ENCODE data around the gene ELK3. TPM values are rescaled to one million over a fixed set of nuclear protein-coding genes. Genes with fewer than 3 reads are reported as not detected.

Gene ELK3
- total RNA-seq, 1 experiment from 2014 or later: 9.4 TPM

DNA sequence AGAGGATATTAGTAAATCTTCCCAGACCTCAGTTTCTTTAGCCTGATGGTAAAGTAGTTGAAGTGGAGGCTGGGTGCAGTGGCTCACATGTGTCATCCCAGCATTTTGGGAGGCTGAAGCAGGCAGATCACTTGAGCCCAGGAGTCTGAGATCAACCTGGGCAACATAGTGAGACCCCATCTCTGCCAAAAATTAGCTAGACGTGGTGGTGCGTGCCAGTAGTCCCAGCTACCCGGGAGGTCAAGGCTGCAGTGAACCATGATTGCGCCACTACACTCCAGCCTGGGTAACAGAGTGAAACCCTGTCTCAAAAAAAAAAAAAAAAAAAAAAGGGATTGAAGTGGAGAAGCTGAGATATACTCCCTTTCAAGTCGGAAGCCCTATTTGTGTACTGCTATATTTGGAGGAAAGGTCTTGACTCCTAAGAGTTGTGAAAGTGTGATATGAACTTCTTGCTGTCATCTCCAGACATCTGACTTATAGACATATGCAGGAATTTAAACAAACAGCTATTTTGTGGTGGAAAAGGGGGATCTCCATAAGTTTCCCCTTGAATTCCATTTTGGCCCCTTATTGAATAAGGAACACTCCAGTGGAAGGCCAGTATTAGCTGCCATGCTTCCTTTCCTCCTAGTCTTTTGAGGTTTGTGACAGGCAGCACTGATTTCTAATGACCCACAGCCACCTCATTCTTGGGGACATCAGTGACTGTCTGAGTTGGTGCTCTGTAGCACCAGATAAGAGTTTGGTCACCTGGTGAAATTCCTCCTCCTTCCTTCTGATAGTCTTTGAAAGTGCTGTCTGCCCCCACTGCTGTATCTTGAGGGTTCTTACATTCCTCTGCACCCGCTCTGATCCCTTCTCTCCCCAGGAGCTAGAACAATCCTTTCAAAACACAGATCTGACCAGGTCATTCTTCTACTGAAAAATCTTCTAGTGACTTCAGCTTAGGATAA lies 7.4 kb downstream of the ELK3 start:
- H3K23me2 ChIP-seq (ENCODE audit: insufficient read length, low read depth, low read length, poor library complexity, severe bottlenecking): no peaks in the 10 kb centered on the region
- H3K4me1 Mint-ChIP-seq: peaks cover 7 to 17% of the 10 kb centered on the region in 2 experiments; a peak in 3 of 4 replicates
- DNase-seq: no peak
- no peak overlapping the region for H3T11ph ChIP-seq (ENCODE audit: low read length)
- no peak overlapping the region for H2BK5ac ChIP-seq (ENCODE audit: insufficient read length, low read length)
- H3K4me1 ChIP-seq (ENCODE audit: insufficient read depth, low read length): no peaks in the 10 kb centered on the region
- no peak overlapping the region for H3K27ac ChIP-seq (ENCODE audit: insufficient read length, low read depth, low read length)
- no peak overlapping the region for H4K8ac ChIP-seq (replicated peaks; ENCODE audit: insufficient read length, low read depth, low read length)
- no peak overlapping the region for H4K91ac ChIP-seq (ENCODE audit: insufficient read length, low read depth, low read length)
- no peak overlapping the region for H2BK120ac ChIP-seq (ENCODE audit: low read depth, low read length, poor library complexity, severe bottlenecking)
- H3K27me3 Mint-ChIP-seq (ENCODE audit: low read depth): no peaks in the 10 kb centered on the region
- H3K9ac ChIP-seq (ENCODE audit: extremely low read depth, insufficient read length, low read length): no peak overlapping the region
- no peaks in the 10 kb centered on the region for H3K79me1 ChIP-seq (ENCODE audit: insufficient read depth, low read depth, low read length, poor library complexity, severe bottlenecking)
- no peak overlapping the region for H3K14ac ChIP-seq (ENCODE audit: insufficient read depth, low read length)
- no peaks in the 10 kb centered on the region for H4K20me1 ChIP-seq (ENCODE audit: control insufficient read depth, insufficient read depth, insufficient read length)
- no peak overlapping the region for H3K23ac ChIP-seq (ENCODE audit: insufficient read length, low read depth, low read length)
- H3K4me2 ChIP-seq (ENCODE audit: insufficient read depth, insufficient read length, low read length): no peak overlapping the region
- H2BK12ac ChIP-seq (ENCODE audit: insufficient read length, low read depth, low read length): no peak overlapping the region
- H2BK20ac ChIP-seq (ENCODE audit: low read depth, low read length, poor library complexity, severe bottlenecking): no peak overlapping the region
- H3K79me2 ChIP-seq (ENCODE audit: insufficient read depth, low read length): 0 out of 2 replicates have a peak, but pooled peaks cover 1% of the 10 kb centered on the region
- no peaks in the 10 kb centered on the region for H3K9me3 Mint-ChIP-seq
- no peak overlapping the region for H3K56ac ChIP-seq (ENCODE audit: insufficient read length, low read depth, low read length)
- TF ChIP-seq, protein P1, sequence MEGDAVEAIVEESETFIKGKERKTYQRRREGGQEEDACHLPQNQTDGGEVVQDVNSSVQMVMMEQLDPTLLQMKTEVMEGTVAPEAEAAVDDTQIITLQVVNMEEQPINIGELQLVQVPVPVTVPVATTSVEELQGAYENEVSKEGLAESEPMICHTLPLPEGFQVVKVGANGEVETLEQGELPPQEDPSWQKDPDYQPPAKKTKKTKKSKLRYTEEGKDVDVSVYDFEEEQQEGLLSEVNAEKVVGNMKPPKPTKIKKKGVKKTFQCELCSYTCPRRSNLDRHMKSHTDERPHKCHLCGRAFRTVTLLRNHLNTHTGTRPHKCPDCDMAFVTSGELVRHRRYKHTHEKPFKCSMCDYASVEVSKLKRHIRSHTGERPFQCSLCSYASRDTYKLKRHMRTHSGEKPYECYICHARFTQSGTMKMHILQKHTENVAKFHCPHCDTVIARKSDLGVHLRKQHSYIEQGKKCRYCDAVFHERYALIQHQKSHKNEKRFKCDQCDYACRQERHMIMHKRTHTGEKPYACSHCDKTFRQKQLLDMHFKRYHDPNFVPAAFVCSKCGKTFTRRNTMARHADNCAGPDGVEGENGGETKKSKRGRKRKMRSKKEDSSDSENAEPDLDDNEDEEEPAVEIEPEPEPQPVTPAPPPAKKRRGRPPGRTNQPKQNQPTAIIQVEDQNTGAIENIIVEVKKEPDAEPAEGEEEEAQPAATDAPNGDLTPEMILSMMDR (conservative IDR thresholded peaks at IDR 0.05): no peak
- H3K4ac ChIP-seq (ENCODE audit: low read depth, low read length): no peak overlapping the region
- no peaks in the 10 kb centered on the region; a peak in 1 of 7 replicates for H3K36me3 Mint-ChIP-seq (ENCODE audit: insufficient read depth in 1 of 3, low read depth in 3 of 3)
- H2AK5ac ChIP-seq (ENCODE audit: insufficient read length, low read length): no peak overlapping the region
- no CpG with 5 or more reads among the region's 6 CpGs for WGBS (ENCODE audit: extremely low coverage, insufficient read length, low lambda C conversion rate)
- H3K27ac Mint-ChIP-seq: no peak overlapping the region
- no peaks in the 10 kb centered on the region for H3K27me3 ChIP-seq (ENCODE audit: insufficient read depth, low read length)
- no peak overlapping the region for H2AFZ ChIP-seq (ENCODE audit: low read length)
- H3K4me3 Mint-ChIP-seq: no peak overlapping the region
- H2BK15ac ChIP-seq (ENCODE audit: low read depth, low read length): no peak overlapping the region
- no peaks in the 10 kb centered on the region for H3K9me3 ChIP-seq (ENCODE audit: control insufficient read depth, low read depth, low read length)
- H4K5ac ChIP-seq (ENCODE audit: insufficient read length, low read depth, low read length): no peak overlapping the region
- no peak overlapping the region for H3K18ac ChIP-seq (ENCODE audit: insufficient read length, low read depth, low read length)

Data from H9 (cell line).